Colon (tissue), 2 donors: Measurements from ENCODE around the gene RNF168.
"Not testable (repeated sequence)": the region's sequence is repeated elsewhere in the genome, so short reads cannot be mapped to it uniquely, and the experiment has no call there.

Experiments
- FAIRE-seq: peaks from 2 replicates; lab custom pipeline; 2012; peaks lifted over from hg19 to GRCh38; lab: Jason Lieb, UNC
- donor health status: control.
- donor health status: control.

Gene RNF168, protein sequence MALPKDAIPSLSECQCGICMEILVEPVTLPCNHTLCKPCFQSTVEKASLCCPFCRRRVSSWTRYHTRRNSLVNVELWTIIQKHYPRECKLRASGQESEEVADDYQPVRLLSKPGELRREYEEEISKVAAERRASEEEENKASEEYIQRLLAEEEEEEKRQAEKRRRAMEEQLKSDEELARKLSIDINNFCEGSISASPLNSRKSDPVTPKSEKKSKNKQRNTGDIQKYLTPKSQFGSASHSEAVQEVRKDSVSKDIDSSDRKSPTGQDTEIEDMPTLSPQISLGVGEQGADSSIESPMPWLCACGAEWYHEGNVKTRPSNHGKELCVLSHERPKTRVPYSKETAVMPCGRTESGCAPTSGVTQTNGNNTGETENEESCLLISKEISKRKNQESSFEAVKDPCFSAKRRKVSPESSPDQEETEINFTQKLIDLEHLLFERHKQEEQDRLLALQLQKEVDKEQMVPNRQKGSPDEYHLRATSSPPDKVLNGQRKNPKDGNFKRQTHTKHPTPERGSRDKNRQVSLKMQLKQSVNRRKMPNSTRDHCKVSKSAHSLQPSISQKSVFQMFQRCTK

DNA sequence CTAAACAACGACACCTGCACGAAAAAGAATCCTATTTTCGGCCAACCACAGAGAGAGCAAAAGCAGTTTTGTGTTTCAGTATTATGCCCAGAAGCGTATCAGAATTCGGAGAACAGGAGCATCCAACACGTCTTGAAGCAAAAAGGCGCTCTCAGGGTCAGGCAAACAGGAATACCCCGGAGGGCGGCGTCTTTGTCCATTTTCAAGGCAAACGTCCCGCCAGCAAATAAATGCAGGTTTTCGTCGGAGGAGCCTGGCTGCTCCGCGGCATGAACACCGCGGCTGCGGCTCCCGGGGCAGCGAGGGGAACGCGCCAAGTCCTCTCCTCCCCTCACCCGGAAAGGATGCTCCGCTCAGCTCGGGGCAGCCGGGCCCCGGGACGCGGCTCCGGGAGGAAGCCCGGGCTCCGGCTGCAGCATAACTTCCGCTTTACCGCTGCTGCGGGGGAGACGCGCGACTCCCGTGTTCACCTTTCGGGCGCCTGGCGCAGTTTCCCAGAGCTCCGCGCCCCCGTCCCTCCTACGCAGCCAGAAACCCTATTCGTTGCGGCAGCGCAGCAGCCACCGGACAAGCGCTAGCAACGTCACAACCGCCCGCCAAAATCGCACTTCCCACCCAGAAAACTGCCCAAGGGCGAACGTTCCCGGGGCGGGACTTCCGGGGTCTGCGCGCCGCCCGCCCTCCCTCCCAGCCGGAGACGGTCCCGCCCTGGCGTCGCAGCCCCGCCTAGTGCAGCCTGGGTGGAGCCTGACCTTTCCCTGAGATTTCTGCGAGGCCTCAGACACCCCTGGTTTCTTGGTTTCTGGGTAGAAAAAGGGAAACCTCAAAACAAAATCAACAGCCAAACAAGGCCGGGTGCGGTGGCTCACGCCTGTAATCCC is at the start of gene RNF168:
Gene RNF168 (minus strand): TSS at position 573 of the 881 bp plus-strand sequence. CDS start 595 bp downstream, outside the sequence.
- no peak for FAIRE-seq

DNA sequence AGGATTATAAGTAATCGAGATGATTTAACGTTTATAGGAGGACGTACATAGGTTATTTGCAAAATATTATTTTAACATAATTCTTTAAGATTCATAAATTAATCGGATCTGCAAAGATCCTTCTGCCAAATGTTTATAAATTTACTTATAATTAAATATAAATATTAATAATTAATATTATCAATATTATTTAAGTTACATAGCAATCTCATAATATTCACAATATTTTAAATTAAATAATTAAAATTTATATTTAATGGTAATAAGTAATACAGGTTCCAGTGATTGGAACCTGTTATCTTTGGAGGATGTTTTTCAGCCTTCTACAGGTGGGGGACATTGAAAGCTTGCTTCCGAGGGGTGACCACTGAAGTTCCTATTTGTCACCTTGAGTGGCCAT is 48.7 kb upstream of the RNF168 start:
- FAIRE-seq, result peak; percentile 87

DNA sequence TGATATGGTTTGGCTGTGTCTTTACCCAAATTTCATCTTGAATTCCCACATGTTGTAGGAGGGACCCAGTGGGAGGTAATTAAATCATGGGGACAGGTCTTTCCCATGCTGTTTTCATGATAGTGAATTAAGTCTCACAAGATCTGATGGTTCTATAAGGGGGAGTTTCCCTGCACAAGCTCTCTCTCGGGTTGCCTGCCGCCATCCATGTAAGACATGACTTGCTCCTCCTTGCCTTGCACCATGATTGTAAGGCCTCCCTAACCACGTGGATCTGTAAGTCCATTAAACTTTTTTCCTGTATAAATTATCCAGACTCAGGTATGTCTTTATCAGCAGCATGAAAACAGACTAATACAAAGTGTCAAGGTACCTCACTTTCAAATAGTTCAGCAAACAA is 46.6 kb upstream of the RNF168 start:
- FAIRE-seq, result not testable (repeated sequence)

DNA sequence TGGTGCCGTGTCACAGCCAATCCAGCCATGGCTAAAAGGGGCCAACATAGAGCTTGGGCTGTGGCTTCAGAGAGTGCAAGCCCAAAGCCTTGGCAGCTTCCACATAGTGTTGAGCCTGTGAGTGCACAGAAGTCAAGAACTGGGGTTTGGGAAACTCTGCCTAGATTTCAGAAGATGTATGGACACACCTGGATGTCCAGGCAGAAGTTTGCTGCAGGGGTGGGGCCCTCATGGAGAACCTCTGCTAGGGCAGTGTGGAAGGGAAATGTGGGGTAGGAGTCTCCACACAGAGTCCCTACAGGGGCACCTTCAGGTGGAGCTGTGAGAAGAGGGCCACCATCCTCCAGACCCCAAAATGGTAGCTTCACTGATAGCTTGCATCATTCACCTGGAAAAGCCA is 45.7 kb upstream of the RNF168 start:
- FAIRE-seq, result not testable (repeated sequence)

DNA sequence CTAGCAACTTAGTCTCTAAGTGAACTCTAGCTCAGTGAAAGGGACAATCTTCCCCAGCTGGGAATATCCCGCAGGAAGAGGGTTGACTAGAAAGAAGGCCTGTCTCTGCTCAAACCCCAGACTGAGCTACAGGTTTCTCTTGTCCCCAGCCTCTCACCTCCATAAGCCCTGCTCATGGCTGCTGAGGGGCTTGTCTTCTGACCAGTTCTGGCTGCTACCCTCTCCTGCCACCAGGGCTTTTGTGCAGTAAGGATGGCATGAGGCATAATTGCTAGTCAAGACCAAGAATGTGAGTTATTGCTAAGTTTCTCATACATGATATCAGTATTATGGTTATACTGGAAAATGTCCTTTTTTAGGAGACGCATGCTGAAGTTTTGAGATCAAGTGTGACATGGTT is 43.5 kb upstream of the RNF168 start:
- no peak for FAIRE-seq

DNA sequence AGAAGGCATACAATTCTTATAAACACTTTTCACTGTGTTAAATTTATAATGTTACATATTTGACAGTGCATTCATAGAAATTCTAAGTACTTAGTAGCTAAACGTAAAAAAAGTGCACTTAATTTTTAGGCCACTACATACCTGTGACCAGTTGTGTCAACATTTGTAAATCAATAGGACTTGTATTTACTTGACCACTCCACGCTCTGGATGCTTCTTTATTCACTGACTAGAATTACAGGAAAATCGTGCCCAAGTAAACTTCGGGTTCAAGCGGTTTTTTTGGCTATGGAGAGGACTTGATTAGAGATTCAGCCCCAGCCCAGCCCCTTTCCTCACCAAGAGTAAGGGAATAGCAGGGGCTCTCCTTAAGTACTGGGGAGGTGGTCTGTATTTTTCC is 43.0 kb upstream of the RNF168 start:
- no peak for FAIRE-seq

DNA sequence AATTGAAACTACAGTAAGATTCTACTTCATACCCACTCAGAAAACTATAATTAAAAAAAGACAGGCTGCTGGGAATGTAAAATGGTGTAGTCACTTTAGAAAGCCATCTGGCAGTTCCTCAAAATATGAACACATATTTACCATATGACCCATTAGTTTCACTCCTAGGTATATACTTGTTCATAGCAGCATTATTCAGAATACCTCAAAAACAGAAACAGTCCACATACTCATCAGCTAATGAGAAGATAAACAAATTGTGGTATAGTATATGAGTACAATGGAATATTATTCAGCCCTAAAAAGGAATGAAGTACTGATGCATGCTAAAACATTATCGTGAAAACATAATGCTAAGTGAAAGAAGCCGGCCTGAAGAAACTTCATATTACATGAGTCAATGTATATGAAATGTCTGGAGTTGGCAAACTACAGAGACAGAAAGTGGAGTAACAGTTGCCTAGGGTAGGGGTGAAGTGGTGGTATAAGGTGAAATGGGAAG is 41.0 kb upstream of the RNF168 start:
- FAIRE-seq, result no peak

DNA sequence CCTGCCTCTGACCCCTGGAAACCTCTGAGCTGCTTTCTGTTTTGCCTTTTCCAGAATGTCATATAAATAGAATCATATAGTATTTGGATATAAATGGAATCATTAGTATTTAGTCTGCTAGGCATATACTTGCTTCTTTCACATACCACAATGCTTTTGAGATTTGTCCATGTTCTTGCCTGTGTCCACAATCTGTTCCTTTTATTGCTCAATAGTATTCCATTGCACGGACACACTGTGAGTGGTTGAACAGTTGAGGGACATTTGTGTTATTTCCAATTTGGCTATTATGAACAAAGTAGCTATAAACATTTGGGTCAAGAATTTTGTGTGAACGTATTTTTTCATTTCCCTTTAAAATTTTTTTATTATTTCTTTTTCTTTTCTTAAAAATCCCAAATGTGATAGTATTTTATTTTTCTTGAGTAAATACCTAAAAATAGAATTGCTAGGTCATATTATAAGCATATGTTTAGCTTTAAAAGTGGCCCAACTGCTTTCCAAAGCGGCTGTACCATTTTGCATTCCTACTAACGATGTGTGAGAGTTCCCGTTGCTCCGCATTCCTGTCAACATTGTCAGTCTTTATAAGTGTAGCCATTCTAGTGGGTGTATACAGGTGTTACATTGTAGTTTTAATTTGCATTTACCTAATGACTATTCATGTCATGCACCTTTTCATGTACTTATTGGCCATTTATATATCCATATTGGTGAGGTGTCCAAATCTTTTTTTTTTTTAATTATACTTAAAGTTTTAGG is 38.3 kb upstream of the RNF168 start:
- no peak for FAIRE-seq

DNA sequence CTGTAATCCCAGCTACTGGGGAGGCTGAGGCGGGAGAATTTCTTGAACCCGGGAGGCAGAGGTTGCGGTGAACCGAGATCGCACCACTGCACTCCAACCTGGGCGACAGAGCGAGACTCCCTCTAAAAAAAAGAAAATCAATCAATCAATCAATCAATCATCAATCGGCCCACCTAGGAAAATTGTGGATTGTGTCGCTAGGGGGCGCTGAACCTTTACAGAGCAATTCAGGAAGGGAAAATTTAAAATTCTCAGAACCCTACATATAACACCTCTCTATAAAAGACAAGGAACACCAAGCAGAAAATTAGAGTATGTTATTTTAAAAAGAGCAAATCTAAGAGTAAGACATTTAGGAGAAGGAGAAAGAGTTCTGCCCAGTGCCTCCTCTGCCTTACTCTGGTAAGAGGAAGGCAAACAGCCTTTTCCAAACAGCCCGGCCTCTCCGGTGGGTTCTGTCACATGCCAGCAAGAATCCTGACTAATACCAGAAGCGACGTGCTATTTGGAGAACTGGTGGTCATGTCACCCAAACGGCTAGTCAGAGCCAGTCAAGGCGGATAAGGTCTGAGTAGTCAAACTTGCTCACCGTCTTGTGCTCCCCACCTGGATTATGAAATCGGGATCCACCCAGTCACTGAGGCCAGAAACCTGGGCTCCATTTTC is 33.9 kb upstream of the RNF168 start:
- FAIRE-seq, result no peak

DNA sequence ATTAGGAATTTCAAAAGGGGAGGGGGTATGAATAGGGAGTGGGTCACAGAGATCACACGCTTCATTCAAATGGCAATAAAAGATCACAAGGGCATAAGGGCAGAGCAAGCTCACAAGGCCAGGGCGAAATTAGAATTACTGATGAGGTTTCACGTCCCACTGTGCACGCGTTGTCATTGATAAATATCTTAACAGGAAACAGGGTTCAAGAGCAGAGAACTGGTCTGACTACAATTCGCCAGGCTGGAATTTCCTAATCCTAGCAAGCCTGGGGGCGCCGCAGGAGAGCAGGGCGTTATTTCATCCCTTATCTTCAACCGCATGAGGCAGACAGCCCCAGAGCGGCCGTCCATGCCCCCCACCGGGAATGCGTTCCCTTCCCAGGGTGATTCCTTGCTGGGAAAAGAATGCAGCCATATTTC is 29.7 kb upstream of the RNF168 start:
- FAIRE-seq, result no peak

DNA sequence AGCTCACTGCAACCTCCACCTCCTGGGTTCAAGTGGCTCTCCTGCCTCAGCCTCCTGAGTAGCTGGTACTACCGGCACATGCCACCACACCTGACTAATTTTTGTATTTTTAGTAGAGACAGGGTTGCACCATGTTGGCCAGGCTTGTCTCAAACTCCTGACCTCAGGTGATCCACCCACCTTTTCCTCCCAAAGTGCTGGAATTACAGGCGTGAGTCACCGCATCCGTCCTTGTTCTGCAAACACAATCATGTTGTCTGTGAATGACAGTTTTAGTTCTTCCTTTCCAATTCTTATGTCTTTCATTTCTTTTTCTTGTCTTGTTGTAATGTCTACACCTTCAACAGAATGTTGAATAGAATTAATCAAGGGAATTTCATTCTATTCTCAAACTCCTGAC is 27.9 kb upstream of the RNF168 start:
- FAIRE-seq, result no peak

DNA sequence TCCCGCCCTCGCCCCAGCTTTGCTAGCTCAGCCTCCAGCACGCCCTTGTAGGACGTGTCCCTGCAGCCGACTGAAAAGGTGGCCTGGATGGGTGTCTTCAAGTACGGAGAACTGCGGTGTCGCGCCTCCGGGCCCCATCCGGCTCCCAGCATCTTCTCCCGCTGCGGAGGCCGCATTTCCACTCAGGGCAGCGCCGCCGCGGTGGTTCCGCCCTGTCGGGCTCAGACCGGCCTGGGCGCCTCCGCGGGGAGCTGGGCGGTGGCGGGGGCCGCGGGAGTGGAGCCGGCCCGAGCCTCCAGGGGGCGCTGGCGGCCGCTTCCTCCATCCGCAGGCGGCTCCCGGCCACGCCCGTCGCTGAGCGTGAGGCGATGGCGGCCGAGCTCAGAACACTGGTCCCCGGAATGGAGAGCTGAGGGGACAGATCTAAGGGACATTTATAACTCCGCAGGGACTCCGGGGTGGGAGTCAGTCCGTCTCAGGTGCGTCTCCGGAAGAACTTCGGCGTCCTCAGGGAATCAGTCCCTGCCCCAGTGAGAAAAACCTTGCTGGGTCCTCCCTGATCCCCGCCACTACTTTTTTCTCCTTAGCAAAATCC is 25.2 kb upstream of the RNF168 start:
- no peak for FAIRE-seq

DNA sequence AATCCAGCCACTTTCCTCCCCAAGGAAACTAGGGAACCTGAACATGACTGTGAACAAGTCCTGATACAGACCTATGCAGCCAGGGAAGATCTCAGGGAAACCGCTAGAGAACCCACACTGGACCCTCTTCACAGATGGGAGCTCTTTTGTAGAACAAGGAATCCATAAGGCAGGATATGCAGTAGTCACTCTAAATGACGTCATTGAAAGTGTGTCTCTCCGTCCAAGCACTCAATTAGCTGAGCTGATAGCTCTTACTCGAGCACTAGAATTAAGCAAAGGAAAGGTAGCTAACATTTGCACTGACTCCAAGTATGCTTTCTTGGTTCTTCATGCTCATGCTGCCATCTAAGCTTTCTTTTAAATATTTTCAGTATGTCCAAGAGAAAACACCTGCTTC is 21.6 kb upstream of the RNF168 start:
- FAIRE-seq, result no peak

DNA sequence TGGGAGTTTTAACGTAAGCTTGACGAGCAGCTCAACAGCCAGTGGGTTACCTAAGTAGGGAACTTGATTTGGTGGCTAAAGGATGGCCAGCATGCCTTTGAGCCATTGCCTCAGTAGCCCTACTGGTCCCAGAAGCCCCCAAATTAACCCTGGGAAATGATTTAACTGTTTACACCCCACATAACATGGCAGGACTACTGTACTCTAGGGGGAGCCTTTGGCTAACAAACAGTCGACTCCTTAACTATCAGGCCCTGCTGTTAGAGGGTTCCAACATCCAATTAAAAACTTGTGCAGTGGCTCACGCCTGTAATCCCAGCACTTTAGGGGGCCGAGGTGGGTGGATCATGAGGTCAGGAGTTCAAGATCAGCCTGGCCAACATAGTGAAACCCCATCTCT is 21.0 kb upstream of the RNF168 start:
- no peak for FAIRE-seq

DNA sequence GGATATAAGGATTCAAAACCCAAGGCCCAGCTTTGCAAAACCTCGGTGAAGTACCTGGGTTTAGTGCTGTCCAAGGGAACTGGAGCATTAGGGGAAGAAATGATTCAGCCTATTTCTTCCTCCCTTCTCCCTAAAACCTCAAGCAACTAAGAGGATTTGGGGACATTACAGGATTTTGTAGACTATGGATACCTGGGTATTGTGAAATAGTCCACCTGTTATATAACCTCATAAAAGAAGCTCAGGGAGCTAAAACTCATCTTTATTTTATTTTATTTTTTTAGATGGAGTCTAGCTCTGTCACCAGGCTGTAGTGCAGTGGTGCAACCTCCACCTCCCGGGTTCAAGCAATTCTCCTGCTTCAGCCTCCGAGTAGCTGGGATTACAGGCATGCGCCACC is 20.3 kb upstream of the RNF168 start:
- FAIRE-seq, result no peak

DNA sequence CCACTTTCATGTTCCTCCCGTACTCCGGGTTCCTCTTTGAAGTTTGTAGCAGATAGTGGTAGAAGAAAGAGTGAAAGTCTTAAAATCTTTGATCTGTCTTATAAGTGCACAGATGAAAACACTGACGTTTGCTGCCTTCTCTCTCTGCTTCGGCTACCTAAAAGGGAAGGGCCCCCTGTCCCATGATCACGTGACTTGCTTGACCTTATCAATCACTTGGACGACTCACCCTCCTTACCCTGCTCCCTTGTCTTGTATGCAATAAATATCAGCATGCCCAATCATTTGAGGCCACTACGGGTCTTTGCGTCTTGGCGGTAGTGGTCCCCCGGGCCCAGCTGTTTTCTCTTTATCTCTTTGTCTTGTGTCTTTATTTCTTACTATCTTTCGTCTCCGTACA is 17.7 kb upstream of the RNF168 start:
- not testable (repeated sequence) for FAIRE-seq

DNA sequence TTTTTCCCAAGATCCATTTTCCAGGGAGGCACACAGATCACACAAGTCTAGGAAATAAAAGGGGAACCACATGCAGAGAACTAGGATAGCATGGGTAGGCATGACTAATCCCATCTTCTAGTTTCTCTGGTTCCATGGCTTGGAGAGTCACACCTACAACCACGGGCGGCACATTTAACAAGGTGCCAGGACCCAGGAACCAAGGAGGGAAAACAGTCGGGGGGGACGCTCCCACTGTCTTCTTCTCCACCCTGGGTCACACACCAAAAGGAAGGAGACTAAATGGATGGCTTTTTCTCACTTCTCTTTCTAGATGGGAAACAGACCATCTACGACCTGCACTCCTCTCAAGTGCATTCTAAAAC is 16.1 kb upstream of the RNF168 start:
- FAIRE-seq, result no peak

DNA sequence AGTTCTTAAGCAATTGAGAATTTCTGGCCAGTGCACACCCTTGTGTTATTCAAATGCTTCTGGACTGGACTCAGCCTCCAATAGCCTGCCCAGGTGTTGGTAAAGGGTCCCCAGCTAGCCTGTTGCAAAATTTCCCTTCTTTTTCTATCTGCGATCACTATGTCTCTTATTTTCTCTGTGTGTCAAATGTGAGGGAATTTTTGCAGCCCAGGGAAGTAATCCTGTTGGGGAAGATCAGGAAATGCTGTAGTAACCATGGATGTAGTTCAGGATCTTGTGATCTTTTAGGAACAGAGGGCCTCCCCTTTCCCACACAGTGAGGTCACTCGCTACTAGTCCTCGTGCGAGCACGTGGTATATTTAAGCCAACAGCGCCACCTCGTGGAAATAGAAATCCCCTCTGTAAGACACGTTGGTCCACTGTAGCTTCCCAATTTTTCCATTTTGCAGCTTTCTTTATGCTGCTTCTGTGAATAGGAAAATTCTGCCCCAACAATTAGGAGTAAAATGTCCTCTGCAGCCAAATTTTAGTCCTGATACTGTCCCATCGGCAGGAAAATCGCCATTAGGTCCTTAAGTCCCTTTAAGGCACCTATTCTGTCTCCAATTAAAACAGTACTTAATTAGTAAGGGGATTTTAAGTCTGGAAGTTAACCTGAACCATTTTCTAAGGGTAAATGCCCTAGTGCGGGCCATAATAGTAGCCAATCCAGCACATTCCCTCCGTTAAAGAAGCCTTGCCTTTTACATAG is 15.6 kb upstream of the RNF168 start:
- FAIRE-seq, result no peak

DNA sequence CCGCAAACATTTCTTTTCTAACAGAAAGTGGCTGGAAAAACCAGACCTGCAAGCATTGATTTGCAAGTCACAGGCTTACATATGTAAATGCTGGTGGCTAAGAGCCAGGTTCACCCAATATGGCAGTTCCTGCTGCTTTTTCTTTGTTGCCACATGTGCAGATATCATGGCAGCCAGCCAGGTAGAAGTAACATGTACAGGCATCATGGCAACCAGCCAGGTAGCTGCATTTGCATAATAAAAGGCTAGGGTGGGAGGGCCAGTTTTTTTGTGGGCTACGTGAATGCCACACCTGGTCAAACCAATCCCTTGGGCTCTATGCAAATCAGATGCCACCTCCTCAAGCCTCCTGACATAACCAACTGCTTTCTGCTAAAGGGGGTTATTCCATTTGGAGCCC is 14.4 kb upstream of the RNF168 start:
- no peak for FAIRE-seq

DNA sequence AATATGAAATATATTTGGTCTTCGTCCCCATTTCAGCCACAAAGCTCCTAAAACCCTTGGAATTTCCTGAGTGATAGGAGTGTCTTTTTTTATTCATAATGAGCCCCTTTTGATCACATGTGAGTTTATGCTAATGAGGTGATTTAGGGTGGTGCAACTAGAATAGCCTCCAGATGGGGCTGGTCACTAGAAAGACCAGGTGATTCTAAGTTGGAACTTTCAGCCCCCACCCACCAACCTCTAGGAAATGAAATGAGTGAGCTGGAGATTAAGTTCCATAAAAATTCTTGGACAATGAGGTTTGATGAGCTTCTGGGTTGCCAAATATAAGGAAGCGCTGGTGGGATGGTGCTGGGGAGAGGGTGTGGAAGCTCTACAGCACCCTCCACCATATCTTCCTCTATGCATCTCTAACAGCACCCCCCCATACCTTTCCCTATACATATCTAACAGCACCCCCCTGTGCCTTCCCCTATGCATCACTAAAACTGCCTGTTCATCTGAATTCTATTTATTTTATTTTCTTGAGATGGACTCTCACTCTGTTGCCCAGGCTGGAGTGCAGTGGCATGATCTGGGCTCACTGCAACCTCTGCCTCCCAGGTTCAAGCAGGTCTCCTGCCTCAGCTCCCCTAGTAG is 13.7 kb upstream of the RNF168 start:
- no peak for FAIRE-seq
